ENCODE measurements around the gene MTX2. TPM values are rescaled to one million over a fixed set of nuclear protein-coding genes. Genes with fewer than 3 reads are reported as not detected.

MTX2 gene
- total and polyA plus RNA-seq, 10 of the 15 experiments (the other 5 are each of a cell fraction or from before 2014, with no cell fraction given): 15.7 to 78.1 (median 55.0) TPM

DNA sequence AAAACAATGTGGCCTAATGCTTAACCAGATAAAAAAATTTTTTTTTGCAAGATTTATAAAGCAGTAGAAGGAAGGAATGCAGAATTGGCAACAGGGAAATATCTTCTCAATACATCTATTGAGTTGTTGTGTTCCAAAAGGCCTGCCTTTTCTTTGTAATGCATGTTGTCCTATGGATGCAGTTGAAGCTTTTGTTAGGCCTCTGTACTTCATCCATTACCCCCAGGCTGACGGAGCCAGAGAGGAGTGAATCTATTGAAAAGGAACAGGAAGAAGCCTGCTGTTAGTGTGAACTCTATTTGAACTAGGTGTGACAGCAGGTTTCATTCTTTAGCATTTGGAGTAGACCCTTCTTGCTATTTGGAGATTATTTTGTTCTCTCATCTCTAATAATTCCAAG lies 56.5 kb downstream of the MTX2 start:
- Histone ChIP-seq H3K4me1 (ENCODE audit: control insufficient read depth, insufficient read depth, low read length) (no peaks in the 10 kb centered on the region), H3K4me3 (no peak overlapping the region), H3K79me2 (ENCODE audit: control insufficient read depth, insufficient read depth, low read length) (no peaks in the 10 kb centered on the region), H3K36me3 (ENCODE audit: control insufficient read depth in 2 of 2, insufficient read depth in 2 of 2, low read length in 1 of 2) (peaks cover 0 to 6% of the 10 kb centered on the region in 2 experiments; a peak in 2 of 4 replicates), H3K27me3 (replicated peaks in 1 of 2; ENCODE audit: control insufficient read depth in 2 of 2, insufficient read depth in 2 of 2, low read length in 1 of 2) (no peaks in the 10 kb centered on the region), H3K27ac (ENCODE audit: control insufficient read depth, insufficient read depth) (no peak overlapping the region), H3K9ac (ENCODE audit: control insufficient read depth, insufficient read depth, low read length) (no peak overlapping the region), H3K9me3 (replicated peaks; ENCODE audit: control insufficient read depth, insufficient read depth, low read length) (no peaks in the 10 kb centered on the region), H3K4me2 (ENCODE audit: control insufficient read depth, insufficient read depth) (no peak overlapping the region), H4K20me1 (ENCODE audit: control insufficient read depth, insufficient read depth) (no peaks in the 10 kb centered on the region), H2AFZ (ENCODE audit: control insufficient read depth, low read depth, low read length) (no peak overlapping the region)
- ChIA-PET POLR2A (no interaction called here), SMC1A (ENCODE audit: uncharacterized antibody, unreplicated experiment) (no interaction called here), CTCF (no interaction called here), RAD21 (ENCODE audit: unreplicated experiment) (no interaction called here)
- no TSS peak for BruUV-seq (replicated peaks)
- in situ Hi-C loops (cut with MboI) (no loop called here), intact Hi-C loops (cut with micrococcal nuclease; ENCODE audit: unreplicated experiment) (no loop called here)
- ATAC-seq (no peak), FAIRE-seq (no peak), DNase-seq (ENCODE audit: low read depth, low spot score) (no peak)
- 100% methylated on average over 1 of the region's 1 CpG for WGBS (ENCODE audit: insufficient coverage, insufficient replicate concordance, low lambda C conversion rate, missing lambda C conversion rate)
- TF ChIP-seq HDAC2 (IDR thresholded peaks at IDR 0.05) (no peak), RFX5 (IDR thresholded peaks at IDR 0.05; ENCODE audit: low read depth, low read length) (no peak), TCF3 (IDR thresholded peaks at IDR 0.05; ENCODE audit: borderline replicate concordance, insufficient read depth, low read depth, low read length) (no peak), RAD21 (IDR thresholded peaks at IDR 0.05; ENCODE audit: insufficient read depth, low read depth, low read length) (no peak), NFXL1 (IDR thresholded peaks at IDR 0.05; ENCODE audit: borderline replicate concordance) (no peak), TBL1XR1 (IDR thresholded peaks at IDR 0.05; ENCODE audit: low read depth, low read length) (no peak), SUPT20H (IDR thresholded peaks at IDR 0.05; ENCODE audit: borderline replicate concordance, control insufficient read depth, low read depth, low read length) (no peak), RB1 (IDR thresholded peaks at IDR 0.05; ENCODE audit: borderline replicate concordance) (no peak), STAT3 (IDR thresholded peaks at IDR 0.05; ENCODE audit: low read depth, low read length) (no peak), ZBED1 (IDR thresholded peaks at IDR 0.05; ENCODE audit: borderline replicate concordance) (no peak), E2F8 (IDR thresholded peaks at IDR 0.05; ENCODE audit: low read depth, partially characterized antibody) (no peak), GABPA (IDR thresholded peaks at IDR 0.05; ENCODE audit: low read depth) (no peak), FOXK2 (IDR thresholded peaks at IDR 0.05) (no peak)
- TF ChIP-seq, protein P1, sequence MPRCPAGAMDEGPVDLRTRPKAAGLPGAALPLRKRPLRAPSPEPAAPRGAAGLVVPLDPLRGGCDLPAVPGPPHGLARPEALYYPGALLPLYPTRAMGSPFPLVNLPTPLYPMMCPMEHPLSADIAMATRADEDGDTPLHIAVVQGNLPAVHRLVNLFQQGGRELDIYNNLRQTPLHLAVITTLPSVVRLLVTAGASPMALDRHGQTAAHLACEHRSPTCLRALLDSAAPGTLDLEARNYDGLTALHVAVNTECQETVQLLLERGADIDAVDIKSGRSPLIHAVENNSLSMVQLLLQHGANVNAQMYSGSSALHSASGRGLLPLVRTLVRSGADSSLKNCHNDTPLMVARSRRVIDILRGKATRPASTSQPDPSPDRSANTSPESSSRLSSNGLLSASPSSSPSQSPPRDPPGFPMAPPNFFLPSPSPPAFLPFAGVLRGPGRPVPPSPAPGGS (IDR thresholded peaks at IDR 0.05; ENCODE audit: borderline replicate concordance, insufficient read depth, low read depth, low read length, poor library complexity, severe bottlenecking): no peak
- TF ChIP-seq, protein P2, sequence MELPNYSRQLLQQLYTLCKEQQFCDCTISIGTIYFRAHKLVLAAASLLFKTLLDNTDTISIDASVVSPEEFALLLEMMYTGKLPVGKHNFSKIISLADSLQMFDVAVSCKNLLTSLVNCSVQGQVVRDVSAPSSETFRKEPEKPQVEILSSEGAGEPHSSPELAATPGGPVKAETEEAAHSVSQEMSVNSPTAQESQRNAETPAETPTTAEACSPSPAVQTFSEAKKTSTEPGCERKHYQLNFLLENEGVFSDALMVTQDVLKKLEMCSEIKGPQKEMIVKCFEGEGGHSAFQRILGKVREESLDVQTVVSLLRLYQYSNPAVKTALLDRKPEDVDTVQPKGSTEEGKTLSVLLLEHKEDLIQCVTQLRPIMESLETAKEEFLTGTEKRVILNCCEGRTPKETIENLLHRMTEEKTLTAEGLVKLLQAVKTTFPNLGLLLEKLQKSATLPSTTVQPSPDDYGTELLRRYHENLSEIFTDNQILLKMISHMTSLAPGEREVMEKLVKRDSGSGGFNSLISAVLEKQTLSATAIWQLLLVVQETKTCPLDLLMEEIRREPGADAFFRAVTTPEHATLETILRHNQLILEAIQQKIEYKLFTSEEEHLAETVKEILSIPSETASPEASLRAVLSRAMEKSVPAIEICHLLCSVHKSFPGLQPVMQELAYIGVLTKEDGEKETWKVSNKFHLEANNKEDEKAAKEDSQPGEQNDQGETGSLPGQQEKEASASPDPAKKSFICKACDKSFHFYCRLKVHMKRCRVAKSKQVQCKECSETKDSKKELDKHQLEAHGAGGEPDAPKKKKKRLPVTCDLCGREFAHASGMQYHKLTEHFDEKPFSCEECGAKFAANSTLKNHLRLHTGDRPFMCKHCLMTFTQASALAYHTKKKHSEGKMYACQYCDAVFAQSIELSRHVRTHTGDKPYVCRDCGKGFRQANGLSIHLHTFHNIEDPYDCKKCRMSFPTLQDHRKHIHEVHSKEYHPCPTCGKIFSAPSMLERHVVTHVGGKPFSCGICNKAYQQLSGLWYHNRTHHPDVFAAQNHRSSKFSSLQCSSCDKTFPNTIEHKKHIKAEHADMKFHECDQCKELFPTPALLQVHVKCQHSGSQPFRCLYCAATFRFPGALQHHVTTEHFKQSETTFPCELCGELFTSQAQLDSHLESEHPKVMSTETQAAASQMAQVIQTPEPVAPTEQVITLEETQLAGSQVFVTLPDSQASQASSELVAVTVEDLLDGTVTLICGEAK (IDR thresholded peaks at IDR 0.05; ENCODE audit: borderline replicate concordance): no peak
